KMS-11 (cell line): Measurements from ENCODE around the gene U2AF1L4.

ENCODE experiments used
- H2AFZ ChIP-seq: fragments of 200-600 bp; sonication (generic); 2 replicates; pipeline ENCODE4 v1.6.1; 2016; ENCODE audit warnings: antibody characterized with exemption, mixed run types, low read depth
- H3K27ac ChIP-seq: fragments of 200-600 bp; sonication (generic); 2 replicates; pipeline ENCODE4 v1.6.1; 2016; ENCODE audit warnings: mild to moderate bottlenecking, mixed run types
- H3K27me3 ChIP-seq: fragments of 200-600 bp; sonication (generic); 2 replicates; pipeline ENCODE4 v1.6.1; 2017; ENCODE audit warnings: mild to moderate bottlenecking, low read depth, mixed run types, moderate library complexity; ENCODE audit not compliant: insufficient read depth
- H3K36me3 ChIP-seq: fragments of 200-600 bp; sonication (generic); 2 replicates; pipeline ENCODE4 v1.6.1; 2017; ENCODE audit warnings: mild to moderate bottlenecking, mixed run types; ENCODE audit not compliant: insufficient read depth
- H3K4me1 ChIP-seq: fragments of 200-600 bp; sonication (generic); 2 replicates; pipeline ENCODE4 v1.6.1; 2016; ENCODE audit warnings: mild to moderate bottlenecking, low read depth, mixed run types; ENCODE audit not compliant: poor library complexity, severe bottlenecking
- H3K4me2 ChIP-seq: fragments of 200-600 bp; sonication (generic); 2 replicates; pipeline ENCODE4 v1.7.0; 2016; ENCODE audit warnings: mild to moderate bottlenecking, mixed run types
- H3K4me3 ChIP-seq: fragments of 200-600 bp; sonication (generic); IDR thresholded peaks from 2 replicates; pipeline ENCODE4 v1.6.1; 2017; ENCODE audit warnings: low read depth, low read length, mixed read lengths; ENCODE audit not compliant: insufficient read depth
- H3K79me2 ChIP-seq: fragments of 200-600 bp; sonication (generic); 2 replicates; pipeline ENCODE4 v1.6.1; 2016; ENCODE audit warnings: low read depth, mixed run types; ENCODE audit not compliant: insufficient read depth
- H3K9ac ChIP-seq: fragments of 200-600 bp; sonication (generic); 2 replicates; pipeline ENCODE4 v1.6.1; 2016; ENCODE audit warnings: mild to moderate bottlenecking, mixed run types
- H4K20me1 ChIP-seq: fragments of 200-600 bp; sonication (generic); 2 replicates; pipeline ENCODE4 v1.6.1; 2016; ENCODE audit warnings: mild to moderate bottlenecking, mixed run types; ENCODE audit not compliant: insufficient read depth
- CTCF ChIP-seq: fragments of 200-600 bp; sonication (generic); conservative IDR thresholded peaks from 2 replicates; pipeline ENCODE4 v1.6.1; 2017; ENCODE audit warnings: low read depth, mild to moderate bottlenecking, antibody characterized with exemption, low read length, moderate library complexity, mixed read lengths

Gene U2AF1L4

GRCh38 chr19:35729021-35729420 lies 16.2 kb downstream of the U2AF1L4 start:
- no peak overlapping the region for H3K27ac ChIP-seq
- peaks cover 5% of the 10 kb centered on the region; the same call in 1 of the 2 replicates for H3K36me3 ChIP-seq
- H3K79me2 ChIP-seq = 0 out of 2 replicates have a peak, but pooled peaks cover 3% of the 10 kb centered on the region
- H3K9ac ChIP-seq = no peak overlapping the region
- no peaks in the 10 kb centered on the region for H3K4me1 ChIP-seq
- H3K27me3 ChIP-seq = no peaks in the 10 kb centered on the region
- no peak for TF ChIP-seq CTCF
- no peaks in the 10 kb centered on the region for H4K20me1 ChIP-seq
- H3K4me2 ChIP-seq = no peak overlapping the region
- no peak overlapping the region for H2AFZ ChIP-seq
- no peak overlapping the region for H3K4me3 ChIP-seq

GRCh38 chr19:35727956-35728706 lies 17.1 kb downstream of the U2AF1L4 start:
- Histone ChIP-seq H3K27ac (no peak overlapping the region), H3K4me2 (no peak overlapping the region), H3K4me1 (no peaks in the 10 kb centered on the region), H2AFZ (no peak overlapping the region), H3K27me3 (no peaks in the 10 kb centered on the region), H3K4me3 (no peak overlapping the region), H3K79me2 (0 out of 2 replicates have a peak, but pooled peaks cover 3% of the 10 kb centered on the region), H3K9ac (no peak overlapping the region), H4K20me1 (no peaks in the 10 kb centered on the region), H3K36me3 (peaks cover 5% of the 10 kb centered on the region; the same call in 1 of the 2 replicates)
- TF ChIP-seq CTCF = no peak

GRCh38 chr19:35727053-35727955 lies 17.9 kb downstream of the U2AF1L4 start:
- Histone ChIP-seq H3K4me2 (no peak overlapping the region), H3K4me3 (no peak overlapping the region), H4K20me1 (no peaks in the 10 kb centered on the region), H3K36me3 (peaks cover 5% of the 10 kb centered on the region; the same call in 1 of the 2 replicates), H3K79me2 (peaks cover 3% of the 10 kb centered on the region; the same call in 1 of the 2 replicates), H3K4me1 (no peaks in the 10 kb centered on the region), H3K27ac (no peak overlapping the region), H2AFZ (no peak overlapping the region), H3K9ac (no peak overlapping the region), H3K27me3 (no peaks in the 10 kb centered on the region)
- no peak for TF ChIP-seq CTCF

- Histone ChIP-seq H3K4me2 (no peak overlapping the region), H2AFZ (no peak overlapping the region), H3K27ac (no peak overlapping the region), H3K79me2 (peaks cover 3% of the 10 kb centered on the region; the same call in 1 of the 2 replicates), H3K4me1 (no peaks in the 10 kb centered on the region), H3K27me3 (no peaks in the 10 kb centered on the region), H3K9ac (no peak overlapping the region), H3K36me3 (peaks cover 5% of the 10 kb centered on the region; the same call in 1 of the 2 replicates), H4K20me1 (no peaks in the 10 kb centered on the region), H3K4me3 (no peak overlapping the region)
- no peak for TF ChIP-seq CTCF
These were observed 19.9 kb downstream of the U2AF1L4 start for GRCh38 chr19:35725216-35725861.
